Natural killer cell treated with Interleukin-12 subunit alpha and Interleukin-12 subunit beta and Interleukin-15 and Interleukin-18, amount 100 ng/mL, for 72 hours (primary cell): ENCODE measurements around the gene LRRC4B. TPM values are rescaled to one million over a fixed set of nuclear protein-coding genes. Genes with fewer than 3 reads are reported as not detected.
A peak's percentile ranks its signal among the peaks of the same experiment; 100 is the strongest.
"Not testable (repeated sequence)": the region's sequence is repeated elsewhere in the genome, so short reads cannot be mapped to it uniquely, and the experiment has no call there.

ENCODE experiments used
- ATAC-seq, 2 donors: fragments of 150-1000 bp; cut with Tn5 transposase in 1 of 2; sonication (Bioruptor Pico), chemical (Tn5 transposase) in 1 of 2; 2 replicates each; pipeline ENCODE4 v1.10.0; 2021
- DNase-seq: peaks from one replicate; pipeline ENCODE4 v3.0.0; 2022; ENCODE audit warnings: low spot score
- H3K27ac Mint-ChIP-seq, 2 donors: 1 replicate in 1 of 2; 2 replicates in 1 of 2; pipeline ENCODE4 v1.8.0; 2022; ENCODE audit warnings: mixed read lengths in 2 of 2, mild to moderate bottlenecking in 1 of 2, moderate library complexity in 1 of 2
- H3K27me3 Mint-ChIP-seq, 2 donors: 1 replicate in 1 of 2; 2 replicates in 1 of 2; pipeline ENCODE4 v1.8.0; 2022; ENCODE audit warnings: mixed read lengths in 2 of 2
- H3K36me3 Mint-ChIP-seq: one replicate; pipeline ENCODE4 v1.8.0; 2022; ENCODE audit warnings: mixed read lengths
- H3K4me1 Mint-ChIP-seq, 2 donors: 1 replicate in 1 of 2; 2 replicates in 1 of 2; pipeline ENCODE4 v1.8.0; 2022; ENCODE audit warnings: low read depth in 2 of 2, mixed read lengths in 2 of 2, mild to moderate bottlenecking in 1 of 2
- H3K4me3 Mint-ChIP-seq: one replicate; pipeline ENCODE4 v1.8.0; 2022; ENCODE audit warnings: mixed read lengths
- H3K9me3 Mint-ChIP-seq: 2 replicates; pipeline ENCODE4 v1.8.0; 2022; ENCODE audit warnings: mixed read lengths
- total RNA-seq, 2 donors: library from RNA; stranded (reverse); gene quantifications; one replicate each; pipeline ENCODE4 v1.2.3, GENCODE V29; 2022

LRRC4B gene
- total RNA-seq, 2 donors from 2014 or later, result not detected

DNA sequence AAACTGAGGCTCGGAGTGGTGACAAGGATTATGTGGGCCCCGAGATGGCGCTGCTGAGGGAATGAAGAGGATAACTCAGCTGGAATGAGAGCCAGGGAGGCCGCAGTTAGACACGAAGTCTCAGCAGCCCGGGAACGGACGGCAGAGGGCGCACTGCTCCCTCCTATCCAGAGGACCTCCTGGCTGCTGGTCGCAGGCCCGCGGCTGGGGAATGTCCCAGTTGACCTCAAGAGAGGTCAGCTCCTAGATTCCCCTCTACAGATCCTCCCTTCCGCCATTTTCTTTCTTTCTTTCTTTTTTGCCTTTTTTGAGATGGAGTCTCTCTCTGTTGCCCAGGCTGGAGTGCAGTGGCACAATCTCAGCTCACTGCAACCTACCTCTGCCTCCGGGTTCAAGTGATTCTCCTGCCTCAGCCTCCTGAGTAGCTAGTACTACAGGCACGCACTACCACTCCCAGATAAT is 30.4 kb downstream of the LRRC4B start:
- H3K27ac Mint-ChIP-seq, result no peak overlapping the region
- peaks cover 9 to 11% of the 10 kb centered on the region in 2 donors for H3K27me3 Mint-ChIP-seq
- H3K4me3 Mint-ChIP-seq, result no peak overlapping the region
- ATAC-seq (peak in 1 of 2 donors; percentile 68), DNase-seq (peak; percentile 71)
- peaks cover 7% of the 10 kb centered on the region for H3K36me3 Mint-ChIP-seq
- H3K9me3 Mint-ChIP-seq, result peaks cover 5% of the 10 kb centered on the region
- peaks cover 0 to 4% of the 10 kb centered on the region in 2 donors for H3K4me1 Mint-ChIP-seq

DNA sequence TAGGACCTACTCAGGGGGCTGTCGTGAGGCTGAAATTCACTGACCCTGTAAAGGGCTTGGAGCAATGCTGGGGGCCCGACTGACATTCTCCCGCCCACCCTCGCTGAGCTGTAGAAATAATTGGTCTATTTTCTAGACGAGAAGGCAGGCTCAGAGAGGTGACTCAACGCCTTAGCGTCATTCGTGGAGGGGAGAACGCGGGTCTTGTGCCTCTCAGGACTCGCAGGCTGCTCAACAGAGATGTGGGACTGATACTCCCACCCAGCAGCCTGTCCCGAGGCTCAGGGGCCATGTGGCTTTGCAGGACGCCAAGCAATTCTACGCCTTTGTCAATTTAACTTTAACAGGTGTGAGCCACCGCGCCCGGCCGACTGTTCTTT is 30.9 kb downstream of the LRRC4B start:
- H3K27me3 Mint-ChIP-seq, result peaks cover 11 to 14% of the 10 kb centered on the region in 2 donors
- no peak overlapping the region for H3K4me3 Mint-ChIP-seq
- peaks cover 7% of the 10 kb centered on the region for H3K36me3 Mint-ChIP-seq
- DNase-seq (no peak), ATAC-seq (no peak)
- H3K4me1 Mint-ChIP-seq, result peaks cover 0 to 4% of the 10 kb centered on the region in 2 donors
- H3K27ac Mint-ChIP-seq, result no peak overlapping the region
- H3K9me3 Mint-ChIP-seq, result peaks cover 5% of the 10 kb centered on the region

DNA sequence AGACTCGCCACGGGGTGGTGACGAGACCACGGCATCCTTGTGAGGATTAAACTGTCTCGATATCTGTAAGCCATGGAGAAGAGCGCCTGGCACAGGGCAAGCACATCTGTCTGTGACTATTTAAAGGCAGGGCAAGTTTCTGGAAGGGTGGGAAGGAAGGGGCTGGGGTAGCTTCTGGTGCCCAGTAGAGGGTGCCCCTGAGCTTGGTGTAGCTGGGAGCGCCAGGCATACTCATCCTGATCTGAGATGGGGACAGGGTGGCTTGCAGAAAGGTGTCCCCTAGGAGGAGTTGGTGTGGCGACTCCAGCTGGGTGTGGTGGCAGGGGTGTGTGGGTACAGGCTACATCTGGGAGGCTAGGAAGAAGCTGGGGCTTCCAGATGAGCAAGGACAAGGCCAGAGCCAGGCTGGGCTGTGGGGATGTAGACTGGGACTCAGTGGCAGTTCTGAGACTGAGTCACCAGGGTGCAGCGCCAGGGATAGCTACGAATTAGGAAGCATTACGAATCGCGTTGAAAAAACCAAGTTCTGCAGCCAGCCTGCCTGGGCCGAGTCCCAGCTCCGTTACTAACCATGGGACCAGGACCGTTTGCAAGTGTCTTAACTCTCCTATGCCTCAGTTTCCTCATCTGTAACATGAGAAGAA is 31.5 kb downstream of the LRRC4B start:
- peaks cover 11 to 16% of the 10 kb centered on the region in 2 donors for H3K27me3 Mint-ChIP-seq
- H3K4me3 Mint-ChIP-seq, result no peak overlapping the region
- H3K4me1 Mint-ChIP-seq, result peaks cover 0 to 4% of the 10 kb centered on the region in 2 donors
- ATAC-seq (no peak), DNase-seq (no peak)
- H3K27ac Mint-ChIP-seq, result no peak overlapping the region
- H3K9me3 Mint-ChIP-seq, result peaks cover 5% of the 10 kb centered on the region
- H3K36me3 Mint-ChIP-seq, result peaks cover 7% of the 10 kb centered on the region

DNA sequence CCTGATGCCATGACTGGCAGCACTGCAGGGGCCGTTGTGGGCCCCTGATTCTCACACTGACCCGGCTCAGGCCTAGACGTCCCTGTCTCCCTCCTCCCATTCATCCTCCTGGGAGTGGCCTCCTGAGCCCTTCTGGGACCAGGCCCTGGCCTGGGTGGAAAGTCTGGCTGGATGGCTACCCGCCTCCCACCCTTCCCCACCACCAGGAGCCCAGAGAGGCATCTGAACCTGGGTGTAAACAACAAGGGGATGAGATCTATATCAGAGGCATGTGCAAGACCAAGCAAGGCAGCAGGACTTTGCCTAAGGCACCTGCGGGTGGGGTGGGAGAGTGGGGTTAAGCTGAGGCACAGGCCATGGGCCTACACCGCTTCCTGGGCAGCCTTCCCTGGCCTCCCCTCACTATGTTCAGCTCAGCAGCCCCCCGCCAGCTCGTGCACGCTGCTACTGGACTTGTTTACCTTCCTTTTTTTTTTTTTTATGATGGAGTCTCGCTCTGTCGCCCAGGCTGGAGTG is 32.5 kb downstream of the LRRC4B start:
- ATAC-seq (no peak), DNase-seq (no peak)
- Mint-ChIP-seq H3K9me3 (peaks cover 5% of the 10 kb centered on the region), H3K4me3 (no peak overlapping the region), H3K4me1 (peaks cover 0 to 4% of the 10 kb centered on the region in 2 donors), H3K27ac (no peak overlapping the region), H3K27me3 (peaks cover 11 to 16% of the 10 kb centered on the region in 2 donors), H3K36me3 (peaks cover 7% of the 10 kb centered on the region)

DNA sequence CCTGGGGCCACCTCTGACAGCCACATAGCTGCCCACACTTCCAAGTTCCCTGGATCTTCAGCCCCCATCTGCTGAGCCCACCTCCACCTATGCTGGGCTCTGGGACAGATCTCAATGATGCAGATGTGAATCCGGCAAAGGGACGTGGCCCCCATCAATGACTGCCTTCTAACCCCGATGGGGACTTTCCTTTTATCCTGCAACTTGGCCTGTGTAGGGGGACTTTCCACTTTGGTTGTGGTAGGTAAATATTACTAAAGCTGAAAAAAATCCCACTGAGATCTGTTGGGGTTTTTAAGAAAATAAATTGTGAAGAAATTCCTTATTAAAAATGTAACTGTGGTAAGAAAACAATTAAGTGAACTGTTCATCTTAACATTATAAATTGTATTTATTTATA is 33.8 kb downstream of the LRRC4B start:
- H3K4me1 Mint-ChIP-seq, result peaks cover 0 to 4% of the 10 kb centered on the region in 2 donors
- peaks cover 5% of the 10 kb centered on the region for H3K9me3 Mint-ChIP-seq
- peaks cover 11 to 16% of the 10 kb centered on the region in 2 donors for H3K27me3 Mint-ChIP-seq
- no peak overlapping the region for H3K27ac Mint-ChIP-seq
- H3K4me3 Mint-ChIP-seq, result no peak overlapping the region
- ATAC-seq, result no peak
- peaks cover 7% of the 10 kb centered on the region for H3K36me3 Mint-ChIP-seq
- DNase-seq, result no peak

DNA sequence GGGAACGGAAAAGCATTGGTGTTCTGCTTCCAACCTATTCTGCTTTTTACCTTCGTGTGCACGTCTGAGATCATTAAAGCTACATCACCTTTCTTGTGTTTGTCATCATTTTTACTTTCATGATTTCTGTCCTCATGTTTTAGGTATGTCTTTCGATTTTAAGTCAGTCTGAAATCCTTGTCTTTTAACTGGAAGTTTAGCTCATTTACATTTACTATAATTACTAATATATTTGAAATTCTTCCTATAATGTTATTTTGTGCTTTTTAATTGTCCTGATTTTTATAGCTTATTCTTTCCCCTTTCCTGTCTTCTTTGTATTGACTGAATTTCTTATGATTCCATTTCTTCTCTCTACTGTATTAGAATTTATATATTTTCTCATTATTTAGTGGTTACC is 35.3 kb downstream of the LRRC4B start:
- ATAC-seq (no peak), DNase-seq (no peak)
- Mint-ChIP-seq H3K36me3 (peaks cover 7% of the 10 kb centered on the region), H3K4me3 (no peak overlapping the region), H3K27ac (no peak overlapping the region), H3K4me1 (peaks cover 0 to 3% of the 10 kb centered on the region in 2 donors), H3K9me3 (peaks cover 5% of the 10 kb centered on the region), H3K27me3 (peaks cover 10 to 16% of the 10 kb centered on the region in 2 donors)

DNA sequence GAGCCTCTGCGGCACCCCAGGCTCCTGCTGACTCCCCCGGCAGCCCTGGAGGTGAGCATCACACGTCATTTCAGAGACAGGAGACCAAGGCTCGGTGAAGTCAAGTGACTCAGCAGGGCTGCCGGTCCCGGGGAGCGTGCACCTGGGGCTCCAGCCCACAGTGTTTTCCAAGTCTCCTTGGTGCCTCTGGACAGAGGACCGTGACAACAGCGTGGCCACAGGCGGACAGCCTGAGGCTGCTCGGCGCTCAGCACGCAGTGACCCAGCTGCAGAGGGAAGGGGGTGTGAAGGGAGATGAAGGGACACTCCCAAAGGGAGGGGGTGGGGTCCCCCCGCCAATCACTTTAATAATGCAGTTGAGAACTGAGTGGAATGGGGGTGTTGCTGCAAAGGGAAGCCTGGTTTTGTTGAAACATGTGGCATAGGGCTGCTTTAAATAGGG is 37.0 kb downstream of the LRRC4B start:
- H3K4me3 Mint-ChIP-seq, result no peak overlapping the region
- H3K4me1 Mint-ChIP-seq, result no peaks in the 10 kb centered on the region

DNA sequence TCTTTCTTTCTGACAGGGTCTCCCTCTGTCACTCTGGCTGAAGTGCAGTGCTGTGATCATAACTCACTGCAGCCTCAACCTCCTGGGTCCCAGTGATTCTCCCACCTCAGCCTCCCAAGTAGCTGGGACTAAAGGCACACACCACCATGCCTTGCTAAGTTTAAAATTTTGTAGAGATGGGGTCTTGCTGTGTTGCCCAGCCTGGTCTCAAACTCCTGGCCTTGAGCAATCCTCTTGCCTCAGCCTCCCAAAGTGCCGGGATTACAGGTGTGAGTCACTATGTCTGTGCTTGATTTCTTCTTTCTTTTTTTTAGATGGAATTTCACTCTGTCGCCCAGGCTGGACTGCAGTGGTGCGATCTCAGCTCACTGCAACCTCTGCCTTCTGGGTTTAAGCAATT is 40.2 kb downstream of the LRRC4B start:
- H3K4me3 Mint-ChIP-seq, ATAC-seq, H3K27ac Mint-ChIP-seq, H3K36me3 Mint-ChIP-seq, H3K9me3 Mint-ChIP-seq, H3K4me1 Mint-ChIP-seq, H3K27me3 Mint-ChIP-seq, DNase-seq: not testable (repeated sequence)

More for the DNA sequence above, 37.0 kb downstream of the LRRC4B start:
- Mint-ChIP-seq H3K27me3 (peaks cover 6 to 16% of the 10 kb centered on the region in 2 donors), H3K27ac (no peak overlapping the region), H3K9me3 (peaks cover 5% of the 10 kb centered on the region), H3K36me3 (peaks cover 7% of the 10 kb centered on the region)
- ATAC-seq, result no peak
- no peak for DNase-seq

DNA sequence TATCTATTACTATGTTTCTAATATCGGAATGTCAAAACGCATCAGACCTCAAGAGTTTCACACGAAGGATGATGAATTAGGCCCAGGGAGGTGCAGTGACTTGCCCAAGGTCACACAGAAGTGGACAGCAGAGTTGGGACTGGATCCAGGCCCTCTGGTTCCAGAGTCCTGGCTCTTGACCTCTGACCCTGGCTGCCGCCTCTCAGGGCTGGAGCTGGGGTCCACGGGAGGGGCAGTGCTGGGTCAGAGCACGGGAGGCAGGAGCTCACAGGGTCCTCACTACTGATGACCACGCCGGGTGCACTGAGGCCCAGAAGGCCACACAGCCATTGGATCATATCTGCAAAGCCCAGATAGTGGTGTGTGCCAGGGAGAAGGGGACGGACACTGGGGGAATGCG is 45.4 kb downstream of the LRRC4B start:
- no peaks in the 10 kb centered on the region for H3K9me3 Mint-ChIP-seq
- DNase-seq (no peak), ATAC-seq (no peak)
- H3K4me3 Mint-ChIP-seq, result no peak overlapping the region
- no peaks in the 10 kb centered on the region for H3K36me3 Mint-ChIP-seq
- H3K27me3 Mint-ChIP-seq, result peaks cover 0 to 4% of the 10 kb centered on the region in 2 donors
- H3K4me1 Mint-ChIP-seq, result no peaks in the 10 kb centered on the region
- no peak overlapping the region for H3K27ac Mint-ChIP-seq

DNA sequence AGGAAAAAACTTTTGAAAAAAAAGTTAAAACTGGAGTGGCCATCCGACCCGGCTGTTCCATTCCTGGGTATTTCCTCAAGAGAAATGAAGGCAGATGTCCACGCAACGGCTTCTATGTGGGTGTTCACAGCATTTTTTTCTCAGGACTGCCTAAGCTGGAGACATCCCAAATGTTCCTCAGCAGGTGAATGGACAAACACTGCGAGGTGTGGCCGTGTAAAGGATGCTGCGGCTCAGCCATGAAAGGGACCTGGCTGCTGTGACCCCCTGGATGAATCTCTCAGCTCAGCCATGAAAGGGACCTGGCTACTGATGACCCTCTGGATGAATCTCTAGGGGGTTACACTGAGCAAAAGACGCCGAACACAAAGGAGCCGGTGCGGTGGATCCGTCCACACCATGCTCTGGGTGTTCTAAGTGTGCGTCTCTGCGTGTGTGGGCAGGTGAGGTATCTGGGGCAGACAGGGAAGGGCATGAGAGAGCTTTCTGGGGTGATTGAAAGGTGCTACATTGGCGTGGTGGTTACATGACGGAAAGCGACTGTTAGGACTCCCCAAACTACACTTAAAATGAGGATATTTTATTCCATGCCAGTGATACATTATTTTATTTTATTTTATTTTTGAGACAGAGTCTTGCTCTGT is 47.3 kb downstream of the LRRC4B start:
- no peaks in the 10 kb centered on the region for H3K9me3 Mint-ChIP-seq
- H3K27me3 Mint-ChIP-seq, result peaks cover 0 to under 1% of the 10 kb centered on the region in 2 donors
- no peaks in the 10 kb centered on the region for H3K36me3 Mint-ChIP-seq
- ATAC-seq (no peak), DNase-seq (no peak)
- no peaks in the 10 kb centered on the region for H3K4me1 Mint-ChIP-seq
- no peak overlapping the region for H3K4me3 Mint-ChIP-seq
- H3K27ac Mint-ChIP-seq, result no peak overlapping the region

DNA sequence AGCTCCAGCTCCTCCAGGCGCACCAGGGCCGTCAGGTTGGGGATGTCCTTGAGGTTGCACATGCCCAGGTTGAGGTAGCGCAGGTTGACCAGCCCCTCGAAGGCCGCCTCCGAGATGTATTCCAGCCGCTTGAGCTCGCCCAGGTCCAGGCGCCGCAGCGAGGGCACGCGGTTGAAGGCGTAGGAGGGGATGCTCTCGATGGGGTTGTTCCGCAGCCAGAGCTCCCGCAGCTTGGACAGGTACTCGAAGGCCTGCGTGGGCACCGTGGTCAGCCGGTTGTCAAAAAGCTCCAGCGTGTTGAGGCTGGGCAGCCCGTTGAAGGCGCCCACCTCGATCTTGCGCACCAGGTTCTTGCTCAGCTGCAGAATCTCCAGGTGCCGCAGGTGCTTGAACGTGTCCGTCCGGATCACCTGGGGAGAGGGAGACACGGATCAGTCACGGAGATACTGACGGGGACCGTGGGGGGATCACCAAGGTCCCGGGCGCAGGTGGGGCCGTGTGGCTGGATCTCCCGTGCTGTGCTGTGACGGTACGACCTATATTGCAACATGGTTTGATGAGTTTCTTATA is 49.1 kb downstream of the LRRC4B start:
- Mint-ChIP-seq H3K4me3 (no peak overlapping the region), H3K27ac (no peak overlapping the region), H3K36me3 (no peaks in the 10 kb centered on the region)

DNA sequence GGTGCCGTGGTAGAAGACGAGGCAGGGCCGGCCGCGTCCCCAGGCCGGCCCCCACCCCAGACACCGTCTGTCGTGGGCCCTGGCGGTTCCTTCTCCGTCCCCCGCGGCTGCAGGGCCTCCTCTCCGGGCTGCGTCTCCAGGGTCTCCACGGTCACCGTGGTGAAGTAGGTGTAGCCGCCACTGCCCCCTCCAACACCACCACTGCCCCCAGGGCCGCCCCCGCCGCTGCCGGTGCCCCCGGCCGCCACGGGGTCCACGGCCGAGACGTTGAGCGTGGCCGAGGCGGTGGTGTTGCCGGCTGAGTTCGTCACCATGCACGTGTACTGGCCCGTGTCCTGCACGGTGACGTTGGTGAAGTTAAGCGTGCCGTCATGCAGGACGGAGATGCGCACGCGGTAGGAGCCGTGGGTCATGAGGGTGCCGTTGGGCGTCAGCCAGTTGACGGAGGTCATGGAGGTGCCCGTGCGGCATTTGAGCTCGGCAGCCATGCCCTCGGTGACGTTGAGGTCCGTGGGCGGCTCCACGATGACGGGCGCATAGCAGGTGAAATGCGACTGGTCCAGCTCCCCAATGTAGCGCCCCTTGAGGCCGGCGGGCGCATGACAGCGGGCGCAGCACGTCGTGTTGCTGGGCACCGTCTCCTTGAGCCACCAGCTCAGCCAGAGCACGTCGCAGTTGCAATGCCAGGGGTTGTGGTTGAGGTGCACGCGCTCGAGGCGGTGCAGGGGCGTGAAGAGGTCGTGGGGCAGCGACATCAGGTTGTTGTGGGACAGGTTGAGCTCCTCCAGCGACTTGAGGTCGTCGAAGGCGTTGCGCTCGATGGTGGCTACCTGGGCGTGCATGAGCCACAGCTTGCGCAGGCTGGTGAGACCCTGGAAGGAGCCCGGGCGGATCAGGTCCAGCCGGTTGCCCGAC is 49.9 kb downstream of the LRRC4B start:
- H3K27me3 Mint-ChIP-seq, result no peaks in the 10 kb centered on the region
- H3K9me3 Mint-ChIP-seq, result no peaks in the 10 kb centered on the region
- DNase-seq (no peak), ATAC-seq (no peak)
- H3K4me1 Mint-ChIP-seq, result no peaks in the 10 kb centered on the region
- H3K27ac Mint-ChIP-seq, result no peak overlapping the region
- H3K36me3 Mint-ChIP-seq, result no peaks in the 10 kb centered on the region
- no peak overlapping the region for H3K4me3 Mint-ChIP-seq

More for the DNA sequence above, 49.1 kb downstream of the LRRC4B start:
- H3K4me1 Mint-ChIP-seq, result no peaks in the 10 kb centered on the region
- no peak for DNase-seq
- ATAC-seq, result no peak
- no peaks in the 10 kb centered on the region for H3K27me3 Mint-ChIP-seq
- H3K9me3 Mint-ChIP-seq, result no peaks in the 10 kb centered on the region

DNA sequence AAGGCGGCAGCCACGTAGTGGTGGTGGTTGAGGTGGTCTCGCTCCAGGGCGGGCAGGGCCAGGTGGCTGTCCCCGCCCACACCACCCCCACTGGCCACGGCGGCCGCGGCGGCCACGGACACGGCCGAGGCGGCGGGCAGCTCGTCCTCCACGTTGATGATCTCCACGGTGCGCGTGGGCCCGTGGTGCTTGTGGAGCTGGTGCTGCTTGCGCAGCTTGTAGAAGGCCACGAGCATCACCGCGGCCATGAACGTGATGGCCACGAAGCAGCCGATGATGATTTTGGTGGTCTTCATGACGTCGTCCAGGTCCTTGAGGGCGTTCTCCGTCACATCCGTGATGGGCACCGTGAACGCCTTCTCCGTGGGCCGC is 50.5 kb downstream of the LRRC4B start:
- ATAC-seq, result no peak
- no peak overlapping the region for H3K27ac Mint-ChIP-seq
- DNase-seq, result no peak
- H3K9me3 Mint-ChIP-seq, result no peaks in the 10 kb centered on the region
- no peaks in the 10 kb centered on the region for H3K36me3 Mint-ChIP-seq
- H3K27me3 Mint-ChIP-seq, result no peaks in the 10 kb centered on the region
- no peak overlapping the region for H3K4me3 Mint-ChIP-seq
- no peaks in the 10 kb centered on the region for H3K4me1 Mint-ChIP-seq
